ENCODE data around the gene IGSF22. TPM values are rescaled to one million over a fixed set of nuclear protein-coding genes. Genes with fewer than 3 reads are reported as not detected.

IGSF22 gene
- total RNA-seq, 1 experiment from 2014 or later, result not detected

DNA sequence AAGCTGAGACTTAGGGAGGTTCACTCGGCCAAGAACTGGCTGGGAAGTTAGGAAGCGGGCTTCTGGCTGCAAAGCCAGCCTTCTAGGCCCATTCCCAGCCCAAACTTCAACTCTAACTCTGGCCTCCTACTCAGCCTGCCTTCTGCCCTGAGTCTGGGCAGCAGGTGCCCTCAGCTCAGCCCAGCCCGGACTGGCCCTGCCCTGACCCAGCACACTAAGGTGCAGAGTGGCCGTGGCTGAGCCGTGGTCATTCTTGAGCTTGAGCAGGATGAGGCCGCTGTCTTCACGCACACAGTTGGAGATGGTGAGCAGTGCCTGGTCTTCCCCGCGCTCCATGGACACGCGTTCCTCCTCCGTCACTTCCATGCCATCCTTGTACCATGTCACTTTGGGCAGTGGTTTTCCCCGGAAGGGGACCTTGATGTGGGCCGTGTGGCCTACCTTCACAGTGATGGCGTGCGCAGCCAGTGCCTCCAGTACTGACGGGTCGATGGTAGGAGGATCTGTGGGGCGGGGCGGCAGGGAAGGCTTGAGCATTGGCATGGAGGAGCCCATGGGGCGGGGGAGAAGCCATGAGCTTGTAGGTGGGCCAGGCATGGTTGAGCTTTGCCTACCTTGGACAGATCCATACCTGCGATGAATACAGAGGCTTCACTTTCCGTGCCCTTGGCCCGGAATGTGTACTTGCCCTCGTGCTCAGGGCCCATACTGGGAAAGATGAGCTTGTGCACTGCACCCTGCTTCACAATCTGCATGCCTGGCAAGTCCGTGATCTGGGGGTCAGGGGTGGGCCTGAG, 12.1 kb downstream of the IGSF22 start:
- DNase-seq (ENCODE audit: low read depth), result no peak

DNA sequence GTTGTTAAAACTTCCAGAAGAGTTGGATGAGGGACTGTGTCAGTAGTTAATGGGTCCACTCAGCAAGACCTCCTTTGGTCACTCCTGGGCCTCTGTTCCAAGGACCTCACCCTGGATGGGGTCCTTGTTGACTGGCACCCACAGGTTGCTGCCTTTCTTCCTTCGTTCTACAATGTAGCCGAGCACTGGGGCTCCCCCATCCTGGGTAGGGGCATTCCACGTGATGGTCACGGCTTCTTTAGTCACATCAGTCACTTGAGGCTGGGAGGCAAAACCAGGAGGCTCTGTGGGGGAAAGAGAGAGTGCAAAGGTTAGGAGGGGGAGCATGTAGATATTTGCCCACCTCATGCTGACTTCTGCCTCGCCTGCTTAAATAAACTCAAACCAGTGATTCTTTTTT, 15.4 kb downstream of the IGSF22 start:
- no peak for DNase-seq (ENCODE audit: low read depth)

DNA sequence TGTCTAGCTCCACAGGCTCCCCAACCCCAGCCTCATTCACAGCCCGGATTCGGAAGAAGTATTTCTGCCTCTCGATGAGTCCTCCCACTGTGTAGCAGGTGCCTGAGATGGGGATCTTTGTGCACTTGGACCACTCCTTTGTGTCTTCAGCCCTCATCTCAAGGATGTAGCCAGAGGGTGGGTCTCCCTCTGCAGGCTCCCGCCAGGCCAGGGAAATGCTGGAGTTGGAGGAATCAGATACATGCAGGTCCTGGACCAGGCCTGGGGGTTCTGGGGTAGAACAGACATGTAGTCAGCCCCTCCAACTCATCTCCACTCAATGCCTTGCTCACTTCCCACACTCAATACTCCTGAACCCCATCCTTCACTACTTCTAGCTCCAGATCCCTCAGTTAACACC, 16.6 kb downstream of the IGSF22 start:
- no peak for DNase-seq (ENCODE audit: low read depth)

DNA sequence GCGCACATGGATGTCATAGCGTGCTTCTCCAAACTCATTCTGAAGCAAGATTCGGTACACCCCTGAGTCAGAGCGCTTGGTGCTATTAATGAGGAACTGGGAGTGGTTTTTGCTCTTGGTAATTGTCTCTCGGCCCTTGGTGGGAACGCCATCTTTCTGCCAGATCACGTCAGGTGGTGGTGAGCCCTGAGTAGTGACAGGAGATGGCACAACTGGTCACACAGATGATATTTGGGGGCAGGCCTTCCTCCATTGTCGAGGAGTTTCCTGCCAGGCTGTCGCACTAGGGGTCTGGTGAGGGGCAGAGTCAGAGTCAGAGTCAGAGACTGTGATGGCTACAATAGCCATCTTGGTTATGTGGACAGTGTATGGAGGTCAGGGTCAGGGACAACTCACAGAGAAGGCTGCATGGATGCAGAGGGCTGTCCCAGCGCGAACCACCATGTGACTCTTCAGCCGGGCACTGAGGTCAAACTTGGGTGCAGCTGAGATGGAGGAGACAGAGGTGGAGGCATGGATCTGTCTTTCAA, 18.1 kb downstream of the IGSF22 start:
- DNase-seq (ENCODE audit: low read depth), result no peak

DNA sequence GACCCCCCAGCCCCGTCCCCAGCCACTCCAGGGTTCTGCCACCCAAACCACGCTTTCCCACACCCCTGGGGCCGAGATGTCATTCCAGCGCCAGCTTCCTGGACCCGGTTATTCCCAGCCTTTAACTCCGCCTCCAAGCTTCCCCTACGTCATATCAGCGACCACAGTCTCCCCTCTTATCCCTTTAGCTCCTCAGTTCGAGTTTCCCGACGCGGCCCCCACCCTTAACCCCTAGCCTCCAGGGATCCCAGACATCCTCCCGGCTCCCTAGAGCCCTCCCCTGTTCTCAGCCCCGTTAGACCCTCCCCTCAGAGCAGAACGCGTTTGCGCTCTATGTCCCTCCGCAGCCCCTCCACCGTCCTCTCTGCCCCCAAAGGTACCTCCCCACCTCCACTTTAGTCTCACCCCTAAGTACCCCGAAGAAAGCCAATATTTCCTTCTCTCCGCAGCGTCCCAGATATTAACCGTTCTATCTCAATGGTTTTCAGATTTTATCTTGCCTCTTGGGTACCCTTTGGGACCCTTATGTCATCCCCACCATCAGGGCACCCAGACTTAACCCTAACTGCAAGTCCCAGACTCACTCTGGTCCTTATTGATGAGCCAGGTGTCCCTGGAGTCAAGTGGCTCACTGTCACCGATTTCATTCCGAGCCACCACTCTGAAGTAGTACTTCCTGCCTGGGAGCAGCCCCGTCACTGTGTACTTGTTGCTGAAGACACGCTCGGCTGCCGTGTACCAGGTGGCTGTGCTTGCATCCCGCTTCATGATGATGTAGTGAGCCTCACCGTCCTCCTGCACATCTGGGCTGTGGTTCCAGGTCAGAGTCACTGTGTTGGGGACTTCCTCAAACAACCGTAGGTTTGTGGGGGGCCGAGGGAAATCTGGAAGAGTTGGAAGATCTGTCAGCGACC, 19.4 kb downstream of the IGSF22 start:
- peak; percentile 45 for DNase-seq (ENCODE audit: low read depth)

DNA sequence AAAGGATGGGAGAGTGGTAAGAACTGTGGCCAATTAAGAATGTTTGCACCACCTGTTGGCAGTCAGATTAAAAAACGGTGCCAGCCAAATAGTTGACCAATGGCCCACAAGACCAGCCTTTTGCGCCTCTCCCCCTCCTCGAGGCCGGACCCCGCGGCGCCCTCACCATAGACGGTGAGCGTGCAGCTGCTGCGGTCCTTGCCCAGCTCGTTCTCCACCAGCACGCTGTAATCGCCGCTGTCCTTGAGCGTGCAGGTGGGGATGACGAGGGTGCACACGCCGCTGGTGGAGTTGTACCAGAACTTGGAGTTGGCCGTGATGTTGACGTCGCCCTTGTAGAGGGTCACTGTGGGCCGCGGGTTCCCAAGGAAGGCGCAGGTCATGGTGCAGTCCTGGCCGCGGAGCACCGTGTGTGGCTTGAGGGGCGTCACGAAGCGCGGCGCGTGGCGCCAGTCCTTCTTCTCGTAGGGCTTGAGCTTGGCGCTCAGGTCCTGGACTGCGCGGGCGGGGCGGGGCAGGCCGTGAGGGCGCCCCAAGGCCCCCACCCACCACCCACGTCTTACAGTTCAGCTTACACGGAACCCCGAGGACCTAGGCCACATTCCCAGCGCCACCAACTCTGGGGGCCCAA, 20.2 kb downstream of the IGSF22 start:
- no peak for DNase-seq (ENCODE audit: low read depth)

DNA sequence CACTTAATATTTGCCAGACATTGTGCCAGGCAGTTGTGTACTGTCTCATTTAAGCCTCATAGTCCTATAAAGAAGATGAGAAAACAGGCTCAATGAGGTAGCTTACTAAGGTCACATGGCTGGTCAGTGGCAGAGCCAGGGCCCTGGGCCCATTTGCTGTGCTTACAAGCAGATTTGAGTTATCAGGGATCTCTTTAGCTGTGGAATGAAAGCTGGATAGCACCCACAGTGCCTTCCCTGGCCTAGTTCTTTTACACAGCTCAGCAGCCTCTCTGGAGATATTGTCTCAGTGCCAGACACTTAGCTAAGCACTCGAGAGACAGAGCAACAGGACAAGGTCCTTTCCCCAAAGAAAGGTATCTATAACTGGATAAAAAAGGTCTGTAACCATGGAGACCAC, 21.3 kb downstream of the IGSF22 start:
- DNase-seq (ENCODE audit: low read depth), result no peak

DNA sequence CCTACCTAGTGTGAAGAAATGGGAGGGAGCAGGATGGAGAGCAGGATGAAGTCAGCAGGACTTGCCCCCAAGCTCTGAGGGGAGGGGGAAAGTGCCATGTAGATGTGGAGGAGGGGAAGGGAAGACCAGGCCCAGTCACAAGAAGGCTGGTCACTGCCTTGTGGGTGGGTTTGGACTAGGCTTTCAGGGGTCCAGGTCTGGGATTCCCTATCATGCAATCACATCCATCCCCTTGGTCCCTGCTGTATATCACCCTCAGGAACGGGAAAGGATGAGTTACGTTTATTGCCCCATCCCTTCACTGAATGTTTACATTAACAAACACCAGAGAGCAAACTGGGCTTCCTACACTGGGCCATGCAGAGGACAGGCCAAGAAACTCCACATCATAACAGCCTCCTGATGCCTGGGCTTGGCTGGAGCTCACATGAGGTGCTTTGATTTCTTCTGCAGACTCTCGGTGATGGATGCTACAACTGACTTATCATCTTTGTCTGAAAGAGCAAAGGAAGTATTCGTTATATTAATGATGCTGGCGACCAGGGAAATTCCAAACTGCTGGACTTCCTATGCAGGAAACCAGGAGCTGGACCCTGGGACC, 21.8 kb downstream of the IGSF22 start:
- no peak for DNase-seq (ENCODE audit: low read depth)

DNA sequence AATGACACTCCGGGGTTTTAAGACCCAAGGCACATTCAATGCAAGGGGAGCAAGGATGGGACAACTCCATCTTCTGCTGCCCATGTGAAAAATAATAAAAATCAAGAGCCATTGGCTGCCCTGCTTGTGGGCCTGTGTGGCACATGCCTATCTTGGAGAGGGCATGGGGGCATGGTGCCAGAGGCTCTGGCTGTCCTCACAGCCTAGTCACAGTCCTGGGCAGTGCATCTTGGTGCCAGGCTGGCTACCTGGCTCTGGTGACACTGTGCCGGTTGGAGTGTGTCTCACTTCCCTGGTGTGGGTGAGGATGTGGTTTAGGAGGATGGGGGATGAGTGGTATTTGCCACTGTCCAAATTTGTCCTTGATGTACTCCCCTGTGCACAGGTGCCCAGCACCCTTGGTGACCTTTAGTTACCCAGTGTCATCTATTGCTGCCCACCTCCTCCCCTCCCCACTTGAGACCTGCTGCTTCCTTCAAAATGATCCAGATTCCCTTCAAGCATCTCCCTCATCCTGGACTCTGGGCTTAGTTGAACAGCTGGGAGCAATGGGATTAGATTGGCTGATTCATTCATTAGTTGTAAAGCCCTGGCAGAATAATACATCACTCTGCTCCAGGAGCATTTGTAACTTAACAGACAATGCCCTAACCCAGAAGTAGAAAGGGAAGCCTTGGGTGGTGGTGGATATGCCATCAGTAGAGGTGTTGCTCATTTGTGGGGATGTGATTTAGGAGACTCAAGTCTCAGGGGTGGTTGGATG, 22.8 kb downstream of the IGSF22 start:
- DNase-seq (ENCODE audit: low read depth), result no peak

DNA sequence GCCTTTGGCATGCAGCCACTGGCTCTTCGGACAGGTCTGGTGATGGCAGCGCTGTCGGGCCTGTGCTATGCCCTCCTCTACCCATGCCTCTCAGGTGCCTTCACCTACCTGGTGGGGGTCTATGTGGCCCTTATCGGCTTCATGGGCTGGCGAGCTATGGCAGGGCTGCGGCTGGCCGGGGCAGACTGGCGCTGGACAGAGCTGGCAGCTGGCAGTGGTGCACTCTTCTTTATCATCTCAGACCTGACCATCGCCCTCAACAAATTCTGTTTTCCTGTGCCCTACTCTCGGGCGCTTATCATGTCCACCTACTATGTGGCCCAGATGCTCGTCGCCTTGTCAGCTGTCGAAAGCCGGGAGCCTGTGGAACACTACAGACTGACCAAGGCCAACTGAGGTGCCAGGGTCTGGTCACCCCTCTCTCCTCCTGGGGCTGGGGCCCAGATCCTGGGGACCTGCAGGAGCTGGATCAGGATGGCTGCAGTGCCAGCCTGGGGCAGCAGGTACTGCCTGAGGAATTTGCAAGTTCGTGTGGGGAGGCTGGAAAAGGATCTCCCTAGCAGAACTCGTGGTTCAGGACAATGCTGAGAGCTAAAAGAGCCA, 24.3 kb downstream of the IGSF22 start:
- DNase-seq (ENCODE audit: low read depth), result no peak

DNA sequence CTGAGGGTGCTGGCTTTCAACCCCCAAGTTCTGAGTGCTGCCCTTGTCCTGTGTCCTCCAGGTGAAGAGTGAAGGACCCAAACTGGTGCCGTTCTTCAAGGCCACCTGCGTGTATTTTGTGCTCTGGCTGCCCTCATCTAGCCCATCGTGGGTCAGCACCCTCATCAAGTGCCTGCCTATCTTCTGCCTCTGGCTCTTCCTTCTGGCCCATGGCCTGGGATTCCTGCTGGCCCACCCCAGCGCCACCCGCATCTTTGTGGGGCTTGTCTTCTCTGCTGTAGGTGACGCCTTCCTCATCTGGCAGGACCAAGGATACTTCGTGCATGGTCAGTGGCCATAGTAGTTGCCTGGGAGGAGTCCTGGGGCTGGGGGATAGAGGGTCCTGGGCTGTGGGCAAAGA, 25.1 kb downstream of the IGSF22 start:
- no peak for DNase-seq (ENCODE audit: low read depth)

DNA sequence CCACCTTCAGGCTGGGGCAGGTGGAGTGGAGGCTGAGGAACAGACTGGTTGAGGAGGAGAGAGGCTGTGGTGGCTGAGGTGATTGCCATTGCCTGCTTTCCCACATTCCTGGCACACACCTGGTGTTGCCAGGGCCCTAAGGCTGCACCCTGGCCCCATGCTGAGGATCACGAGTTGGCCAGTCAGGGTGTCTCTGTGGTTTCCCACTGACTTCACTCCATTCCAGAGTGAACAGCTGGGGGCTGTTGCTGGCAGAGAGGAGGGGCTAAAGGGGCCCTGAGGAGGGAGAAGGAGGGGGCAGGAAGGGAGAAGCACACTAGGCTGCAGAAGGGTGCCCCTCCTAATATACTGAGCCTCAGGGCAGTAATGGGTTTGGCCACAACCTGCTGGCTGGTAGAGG, 25.6 kb downstream of the IGSF22 start:
- DNase-seq (ENCODE audit: low read depth), result peak; percentile 10

DNA sequence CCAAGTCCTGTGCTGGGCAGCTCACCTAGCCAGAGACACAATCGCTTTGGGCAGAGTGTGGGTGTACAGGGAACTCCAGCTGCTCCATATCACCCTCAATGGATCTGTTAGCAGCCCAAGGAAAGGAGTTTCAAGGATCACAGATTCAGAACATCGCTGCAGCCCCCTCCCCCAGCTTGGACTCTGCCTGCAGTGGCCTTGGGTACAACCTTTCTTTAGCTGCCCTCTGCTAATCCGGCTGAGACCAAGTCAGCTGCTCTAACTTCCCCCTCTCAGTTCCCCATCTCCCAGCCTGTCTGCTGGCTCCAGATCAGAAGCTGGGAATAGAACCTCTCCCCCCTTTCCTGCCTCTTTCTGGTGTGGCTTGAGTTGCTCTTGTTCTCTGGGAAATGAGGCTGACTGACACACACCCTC, 26.1 kb downstream of the IGSF22 start:
- no peak for DNase-seq (ENCODE audit: low read depth)

DNA sequence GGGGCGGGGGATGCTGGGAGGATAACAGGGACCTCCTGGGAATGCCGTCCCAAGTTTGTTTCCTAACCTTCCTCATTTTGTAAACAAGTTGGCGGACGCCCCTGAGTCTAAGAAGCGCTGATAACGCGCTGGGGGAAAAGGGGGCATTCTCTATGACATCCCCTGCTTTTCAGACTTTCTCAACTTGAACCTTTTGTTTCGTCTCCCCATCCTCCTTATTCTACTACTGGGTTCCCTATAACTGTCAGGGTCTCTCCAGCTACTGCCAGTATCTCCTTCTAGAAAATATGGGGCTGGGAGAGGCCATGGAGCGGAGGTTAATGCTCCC, 26.8 kb downstream of the IGSF22 start:
- no peak for DNase-seq (ENCODE audit: low read depth)

DNA sequence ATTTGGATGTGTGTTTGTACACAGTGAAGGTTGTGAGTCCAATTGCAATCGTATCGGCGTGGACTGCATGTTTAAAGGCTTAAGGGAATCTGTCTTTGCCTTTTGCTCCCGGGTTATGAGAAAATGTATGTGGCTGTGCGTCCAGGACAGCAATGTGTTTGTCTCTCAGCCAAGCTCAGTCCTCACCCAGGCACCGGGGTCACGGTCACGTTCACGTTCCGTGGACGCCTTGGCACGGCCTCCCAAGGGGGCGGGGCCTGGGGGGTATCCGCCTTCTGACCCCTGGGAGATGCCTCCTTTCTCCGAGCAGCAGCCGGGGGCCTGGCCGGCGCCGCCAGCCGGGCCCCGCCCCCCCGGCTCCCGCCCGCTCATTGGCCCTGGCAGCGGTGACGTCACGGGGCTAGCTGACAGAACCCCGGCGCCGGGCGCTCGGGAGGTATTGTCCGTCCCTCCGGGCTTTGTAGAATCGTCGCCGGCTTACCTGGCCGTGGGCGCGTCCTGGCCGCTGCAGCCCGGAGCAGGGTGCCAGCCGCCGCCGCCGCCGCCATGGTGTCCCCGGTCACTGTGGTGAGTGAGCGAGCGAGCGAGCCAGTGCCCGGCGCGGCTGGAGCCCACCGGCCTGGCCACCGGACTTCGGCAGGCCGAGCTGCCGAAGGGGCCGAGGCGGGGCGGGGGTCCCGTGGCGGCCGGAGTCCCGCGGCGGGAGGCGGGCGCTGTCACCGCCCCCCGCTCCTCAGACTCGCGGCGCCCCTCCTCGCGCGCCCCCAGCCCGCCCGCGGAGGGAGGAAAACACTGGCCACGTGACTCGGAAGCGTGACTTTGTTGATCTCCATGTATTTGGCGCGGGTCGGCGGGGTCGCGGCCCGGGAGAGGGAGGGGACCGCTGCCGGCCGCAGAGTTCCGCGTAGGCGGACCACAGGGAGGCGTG, 27.4 kb downstream of the IGSF22 start, which contains the start of gene TMEM86A:
TSS of gene TMEM86A (plus strand) at position 439 of the 928 bp plus-strand sequence. CDS start at position 547, 108 bp downstream.
- DNase-seq (ENCODE audit: low read depth), result peak; percentile 80

DNA sequence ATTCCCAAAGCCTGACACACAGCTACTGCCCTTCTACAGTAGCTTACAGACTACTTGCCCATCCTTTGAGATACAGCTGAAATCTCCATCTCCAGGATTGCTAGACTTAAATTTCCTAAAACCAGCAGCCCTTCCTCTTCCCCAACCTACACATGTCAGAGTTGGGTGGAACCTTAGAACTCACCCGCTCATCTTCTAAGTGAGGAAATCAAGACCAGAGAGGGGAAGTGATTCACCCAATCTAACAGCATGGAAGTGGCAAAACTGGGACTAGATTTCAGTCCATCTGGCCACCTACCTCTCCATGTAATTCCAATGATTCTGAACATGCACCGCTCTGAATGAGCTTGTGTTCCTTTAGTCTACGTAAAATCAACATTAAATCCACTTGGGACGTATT, 28.4 kb downstream of the IGSF22 start:
- no peak for DNase-seq (ENCODE audit: low read depth)

DNA sequence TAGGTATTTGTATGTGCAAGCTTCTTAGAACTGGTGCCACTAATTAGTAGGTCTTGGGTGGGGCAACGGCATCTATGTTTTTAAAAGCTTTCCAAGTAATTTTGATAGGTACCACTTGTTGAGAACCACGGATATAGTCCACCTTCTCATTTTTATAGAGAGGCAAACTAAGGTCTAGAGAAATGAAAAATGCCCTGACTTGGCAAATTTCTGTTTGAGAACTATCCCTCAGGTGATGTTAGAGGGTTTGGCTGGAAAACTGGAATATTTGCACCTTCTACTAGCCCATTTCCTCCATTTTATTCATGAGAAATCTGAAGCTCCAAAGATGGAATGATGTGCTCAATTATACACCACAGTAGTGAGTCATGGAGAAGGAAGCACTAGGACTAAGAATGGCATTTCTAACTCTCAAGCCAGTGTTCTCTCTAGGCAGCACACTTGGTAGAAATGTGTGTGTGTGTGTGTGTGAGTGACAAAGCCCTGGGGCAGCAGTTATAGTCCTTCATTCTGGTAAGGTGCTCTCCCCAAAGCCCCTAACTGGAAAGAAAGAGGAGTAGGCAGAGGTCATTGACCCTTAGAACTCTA, 29.3 kb downstream of the IGSF22 start:
- DNase-seq (ENCODE audit: low read depth), result peak; percentile 25

DNA sequence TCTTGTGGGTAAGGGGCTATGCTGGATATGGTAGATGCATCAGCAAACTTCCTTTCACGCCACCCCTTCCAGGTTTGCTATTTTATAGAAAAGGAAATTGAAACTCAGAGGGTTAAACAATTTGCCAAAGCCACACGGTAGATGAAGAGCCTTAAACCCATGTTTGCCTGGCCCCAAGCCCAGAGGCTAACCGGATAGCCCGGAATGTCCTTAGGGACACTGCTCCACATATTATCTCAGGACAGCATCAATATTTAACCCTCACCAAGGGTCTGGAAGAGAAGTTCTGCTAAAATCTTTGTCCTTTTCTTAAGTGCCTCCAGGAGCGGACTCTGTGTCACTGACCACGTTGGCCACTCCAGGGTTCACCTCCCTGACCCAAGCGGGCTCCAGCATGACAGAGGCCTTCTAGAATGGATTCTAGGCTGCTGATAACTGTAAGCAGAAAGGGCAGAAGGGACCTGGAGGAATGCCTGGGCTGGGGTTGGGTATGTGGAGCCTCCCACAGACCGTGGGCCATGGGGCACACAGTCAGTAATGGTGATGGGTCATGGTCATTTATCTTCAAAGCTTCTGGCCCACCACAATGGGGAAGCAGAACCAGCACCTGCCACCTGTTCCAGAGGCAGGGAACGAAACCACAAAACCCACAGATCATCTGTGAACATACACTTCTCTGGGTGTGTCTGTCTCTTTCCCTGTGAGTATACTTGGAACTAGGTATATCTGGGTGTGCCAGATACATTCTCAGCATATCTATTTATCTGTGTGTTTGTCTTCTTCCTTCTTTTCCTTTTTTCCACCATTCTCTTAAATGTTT, 32.8 kb downstream of the IGSF22 start:
- DNase-seq (ENCODE audit: low read depth), result no peak
